Activated CD4-positive, alpha-beta memory T cell treated with anti-CD3 and anti-CD28 coated beads for 36 hours (primary cell): ENCODE data around the gene EIF4ENIF1. TPM values are rescaled to one million over a fixed set of nuclear protein-coding genes. Genes with fewer than 3 reads are reported as not detected.

ENCODE experiments used
- total RNA-seq, 2 experiments: library from RNA; stranded (reverse); gene quantifications; one replicate each; pipeline ENCODE4 v1.2.3, GENCODE V29; 2021

Gene EIF4ENIF1
- total RNA-seq, 2 experiments from 2014 or later, result 39.7 to 43.2 TPM

Other genes with a start within 250 kb of the EIF4ENIF1 start
- 10 to 100 TPM; 18.8 to 19.1 TPM for gene PIK3IP1, start 197.4 kb downstream of the EIF4ENIF1 start, total RNA-seq
- gene PATZ1, start 143.5 kb downstream of the EIF4ENIF1 start, total RNA-seq, result 10 to 100 TPM; 19.8 to 20.0 TPM
- 100 to 1,000 TPM in 1 of 2 experiments, 10 to 100 TPM in 1; 97.1 to 116 TPM for gene DRG1, start 90.2 kb downstream of the EIF4ENIF1 start, total RNA-seq
- gene SFI1, start 6.7 kb upstream of the EIF4ENIF1 start, total RNA-seq, result 100 to 1,000 TPM; 227 to 240 TPM
- gene PISD, start 172.4 kb upstream of the EIF4ENIF1 start, total RNA-seq, result 10 to 100 TPM; 39.4 to 40.2 TPM